ENCODE measurements around the gene MOB4. TPM values are rescaled to one million over a fixed set of nuclear protein-coding genes. Genes with fewer than 3 reads are reported as not detected.
"Not testable (repeated sequence)": the region's sequence is repeated elsewhere in the genome, so short reads cannot be mapped to it uniquely, and the experiment has no call there.

The MOB4 gene
- total RNA-seq, 1 donor from 2014 or later = 23.7 TPM

GRCh38 chr2:197571627-197572271 is 55.9 kb downstream of the MOB4 start:
- no peaks in the 10 kb centered on the region for H3K27me3 Mint-ChIP-seq (ENCODE audit: unreplicated experiment)
- no peak for DNase-seq (ENCODE audit: extremely low spot score, unreplicated experiment)
- no peak overlapping the region for H3K4me3 Mint-ChIP-seq (ENCODE audit: unreplicated experiment)
- no peak for TF ChIP-seq CTCF (IDR thresholded peaks at IDR 0.05)
- H3K9me3 Mint-ChIP-seq (ENCODE audit: unreplicated experiment) = peaks cover 8% of the 10 kb centered on the region
- H3K36me3 Mint-ChIP-seq (ENCODE audit: unreplicated experiment) = peaks cover 31% of the 10 kb centered on the region
- H3K4me1 Mint-ChIP-seq (ENCODE audit: unreplicated experiment) = peaks cover 18% of the 10 kb centered on the region
- H3K27ac Mint-ChIP-seq (ENCODE audit: unreplicated experiment) = peak overlapping the region; percentile 21

- peaks cover 25% of the 10 kb centered on the region for H3K4me1 Mint-ChIP-seq (ENCODE audit: unreplicated experiment)
- H3K9me3 Mint-ChIP-seq (ENCODE audit: unreplicated experiment) = peaks cover 8% of the 10 kb centered on the region
- no peak overlapping the region for H3K27ac Mint-ChIP-seq (ENCODE audit: unreplicated experiment)
- no peak for TF ChIP-seq CTCF (IDR thresholded peaks at IDR 0.05)
- no peaks in the 10 kb centered on the region for H3K27me3 Mint-ChIP-seq (ENCODE audit: unreplicated experiment)
- no peak overlapping the region for H3K4me3 Mint-ChIP-seq (ENCODE audit: unreplicated experiment)
- no peak for DNase-seq (ENCODE audit: extremely low spot score, unreplicated experiment)
- peaks cover 25% of the 10 kb centered on the region for H3K36me3 Mint-ChIP-seq (ENCODE audit: unreplicated experiment)
Observed at GRCh38 chr2:197573608-197574007, 57.7 kb downstream of the MOB4 start.

- peaks cover 25% of the 10 kb centered on the region for H3K4me1 Mint-ChIP-seq (ENCODE audit: unreplicated experiment)
- H3K4me3 Mint-ChIP-seq (ENCODE audit: unreplicated experiment) = no peak overlapping the region
- TF ChIP-seq CTCF (IDR thresholded peaks at IDR 0.05) = no peak
- peaks cover 8% of the 10 kb centered on the region for H3K9me3 Mint-ChIP-seq (ENCODE audit: unreplicated experiment)
- no peak for DNase-seq (ENCODE audit: extremely low spot score, unreplicated experiment)
- H3K27ac Mint-ChIP-seq (ENCODE audit: unreplicated experiment) = peak overlapping the region; percentile 42
- H3K36me3 Mint-ChIP-seq (ENCODE audit: unreplicated experiment) = peaks cover 25% of the 10 kb centered on the region
- H3K27me3 Mint-ChIP-seq (ENCODE audit: unreplicated experiment) = no peaks in the 10 kb centered on the region
Observed at GRCh38 chr2:197575987-197576386, 60.1 kb downstream of the MOB4 start.

- Mint-ChIP-seq H3K4me1 (ENCODE audit: unreplicated experiment) (peaks cover 20% of the 10 kb centered on the region), H3K4me3 (ENCODE audit: unreplicated experiment) (no peak overlapping the region), H3K36me3 (ENCODE audit: unreplicated experiment) (peaks cover 25% of the 10 kb centered on the region), H3K27ac (ENCODE audit: unreplicated experiment) (peak overlapping the region; percentile 9), H3K9me3 (ENCODE audit: unreplicated experiment) (peaks cover 8% of the 10 kb centered on the region), H3K27me3 (ENCODE audit: unreplicated experiment) (no peaks in the 10 kb centered on the region)
- DNase-seq (ENCODE audit: extremely low spot score, unreplicated experiment) = no peak
- no peak for TF ChIP-seq CTCF (IDR thresholded peaks at IDR 0.05)
Observed at GRCh38 chr2:197576631-197577030, 60.8 kb downstream of the MOB4 start.

- H3K36me3 Mint-ChIP-seq (ENCODE audit: unreplicated experiment) = peaks cover 23% of the 10 kb centered on the region
- H3K27me3 Mint-ChIP-seq (ENCODE audit: unreplicated experiment) = no peaks in the 10 kb centered on the region
- no peak overlapping the region for H3K27ac Mint-ChIP-seq (ENCODE audit: unreplicated experiment)
- H3K4me3 Mint-ChIP-seq (ENCODE audit: unreplicated experiment) = no peak overlapping the region
- DNase-seq (ENCODE audit: extremely low spot score, unreplicated experiment) = no peak
- H3K9me3 Mint-ChIP-seq (ENCODE audit: unreplicated experiment) = peaks cover 8% of the 10 kb centered on the region
- H3K4me1 Mint-ChIP-seq (ENCODE audit: unreplicated experiment) = peaks cover 15% of the 10 kb centered on the region
- no peak for TF ChIP-seq CTCF (IDR thresholded peaks at IDR 0.05)
Observed at GRCh38 chr2:197577446-197577845, 61.6 kb downstream of the MOB4 start.

GRCh38 chr2:197578294-197578693 is 62.4 kb downstream of the MOB4 start:
- not testable (repeated sequence) for H3K4me3 Mint-ChIP-seq (ENCODE audit: unreplicated experiment); H3K27ac Mint-ChIP-seq (ENCODE audit: unreplicated experiment); H3K9me3 Mint-ChIP-seq (ENCODE audit: unreplicated experiment); DNase-seq (ENCODE audit: extremely low spot score, unreplicated experiment); H3K27me3 Mint-ChIP-seq (ENCODE audit: unreplicated experiment)
- Mint-ChIP-seq H3K4me1 (ENCODE audit: unreplicated experiment) (peaks cover 15% of the 10 kb centered on the region), H3K36me3 (ENCODE audit: unreplicated experiment) (peaks cover 17% of the 10 kb centered on the region)

GRCh38 chr2:197580166-197580565 is 64.3 kb downstream of the MOB4 start:
- H3K4me1 Mint-ChIP-seq (ENCODE audit: unreplicated experiment) = peaks cover 15% of the 10 kb centered on the region
- not testable (repeated sequence) for H3K4me3 Mint-ChIP-seq (ENCODE audit: unreplicated experiment); DNase-seq (ENCODE audit: extremely low spot score, unreplicated experiment); H3K27ac Mint-ChIP-seq (ENCODE audit: unreplicated experiment); H3K27me3 Mint-ChIP-seq (ENCODE audit: unreplicated experiment); H3K36me3 Mint-ChIP-seq (ENCODE audit: unreplicated experiment); H3K9me3 Mint-ChIP-seq (ENCODE audit: unreplicated experiment)

- H3K4me3 Mint-ChIP-seq (ENCODE audit: unreplicated experiment); H3K27me3 Mint-ChIP-seq (ENCODE audit: unreplicated experiment); H3K9me3 Mint-ChIP-seq (ENCODE audit: unreplicated experiment); DNase-seq (ENCODE audit: extremely low spot score, unreplicated experiment); H3K27ac Mint-ChIP-seq (ENCODE audit: unreplicated experiment); H3K4me1 Mint-ChIP-seq (ENCODE audit: unreplicated experiment): not testable (repeated sequence)
- H3K36me3 Mint-ChIP-seq (ENCODE audit: unreplicated experiment) = peaks cover 19% of the 10 kb centered on the region
Observed at GRCh38 chr2:197587255-197587654, 71.4 kb downstream of the MOB4 start.
